Measurements from ENCODE around the gene ASCL1.

DNA sequence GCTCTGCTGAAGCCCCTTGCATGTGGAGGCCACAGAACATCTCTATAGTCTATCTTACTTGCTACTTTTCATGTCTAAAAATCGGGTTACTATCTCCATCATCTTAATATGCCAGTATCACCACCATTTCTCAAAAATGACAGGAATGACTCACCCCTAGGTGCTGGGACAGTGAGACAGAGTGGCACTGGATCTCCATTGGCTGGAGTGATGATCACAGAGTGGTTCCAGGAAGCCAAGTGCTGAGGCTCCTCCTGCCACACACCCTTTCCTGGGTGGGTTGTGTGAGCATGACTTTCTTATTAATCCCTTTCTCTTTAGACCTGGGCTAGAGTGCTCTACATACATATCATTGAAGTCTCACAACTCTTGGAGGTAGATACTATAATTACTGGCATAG, 3.3 kb upstream of the ASCL1 start:
- TF ChIP-seq ZNF3 (CRISPR knock-in tag; IDR thresholded peaks at IDR 0.05) (no peak), RFX5 (IDR thresholded peaks at IDR 0.05; ENCODE audit: low read depth, low read length) (no peak), POLR2A (IDR thresholded peaks at IDR 0.05; ENCODE audit: insufficient read depth in 1 of 2, low read depth in 2 of 2, low read length in 2 of 2) (no peak), HDAC6 (IDR thresholded peaks at IDR 0.05; ENCODE audit: low read depth, low read length) (no peak), ZBTB49 (CRISPR knock-in tag; IDR thresholded peaks at IDR 0.05; ENCODE audit: borderline replicate concordance) (no peak), ZNF878 (CRISPR knock-in tag; IDR thresholded peaks at IDR 0.05) (no peak)

All from HepG2 (cell line).